ENCODE measurements around the gene GATA3.

The GATA3 gene

DNA sequence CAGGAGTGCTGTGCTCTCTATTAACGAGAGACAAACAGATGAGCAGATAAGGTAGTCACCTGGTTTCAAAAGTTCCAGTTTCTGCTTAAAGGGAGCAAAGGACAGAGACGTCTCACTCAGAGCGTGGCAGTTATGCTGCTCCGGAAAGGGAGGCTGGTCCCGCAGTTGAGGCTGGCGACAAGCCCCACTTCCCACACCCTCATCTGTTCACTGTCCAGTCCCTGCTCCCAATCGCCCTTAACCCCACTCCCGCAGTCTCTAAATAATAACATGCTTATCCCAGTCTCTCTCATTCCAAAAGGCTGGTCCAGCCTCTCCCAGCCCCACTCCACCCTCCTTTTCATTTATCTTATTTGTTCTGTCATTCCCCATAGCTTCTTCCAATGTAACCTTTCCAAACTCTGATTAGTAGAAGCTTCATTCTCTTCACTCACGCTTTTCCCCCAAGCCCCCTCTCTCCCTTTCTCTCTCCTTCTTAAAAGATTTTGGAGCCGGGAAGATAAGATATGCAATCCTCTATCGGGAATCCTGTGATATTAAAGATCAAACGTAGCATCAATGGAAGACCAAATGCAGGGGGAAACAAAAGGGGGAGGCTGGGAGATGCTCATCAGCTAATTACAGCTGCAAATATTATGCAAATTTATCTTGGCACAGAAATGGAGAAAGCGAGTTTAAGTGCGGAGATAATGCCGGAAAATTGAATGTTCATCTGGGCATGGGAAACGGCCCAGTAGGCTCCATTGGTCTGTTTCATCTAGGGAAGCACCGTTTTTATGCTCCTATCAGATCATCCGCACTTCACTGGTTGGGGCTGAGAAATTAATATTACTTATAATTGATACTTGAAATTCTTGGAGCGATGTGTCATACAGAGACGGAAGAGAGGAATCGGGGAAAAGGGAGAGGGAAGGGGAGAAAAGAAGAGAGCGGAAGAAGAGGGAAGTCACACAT, 16.3 kb upstream of the GATA3 start:
- DNase-seq: no peak

DNA sequence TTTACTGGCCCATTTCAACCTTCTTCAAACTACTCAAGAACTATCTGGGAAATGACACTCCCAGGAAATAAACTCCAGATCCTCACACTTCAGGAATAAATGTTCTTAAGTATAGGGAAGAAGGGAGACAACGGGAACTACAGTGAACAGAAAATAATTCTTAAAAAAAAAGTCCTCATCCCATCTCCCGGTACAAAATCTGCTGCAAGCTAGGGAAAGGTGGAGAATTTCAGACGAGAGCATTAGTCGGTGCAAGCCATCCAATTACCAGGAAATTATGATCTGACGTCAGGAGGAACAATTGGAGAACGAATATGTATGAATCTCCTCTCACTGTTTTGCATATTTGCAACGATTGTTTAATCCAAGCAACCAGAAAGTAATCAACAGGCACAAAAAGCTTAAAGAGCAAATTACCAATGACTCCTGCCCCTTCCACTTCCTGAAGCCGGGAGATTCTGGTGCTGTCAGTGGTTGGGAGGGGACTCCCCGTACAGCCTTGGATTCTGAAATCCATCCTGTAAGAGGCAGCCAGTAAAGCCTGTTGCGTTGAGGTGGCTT, 15.1 kb upstream of the GATA3 start:
- DNase-seq: no peak

DNA sequence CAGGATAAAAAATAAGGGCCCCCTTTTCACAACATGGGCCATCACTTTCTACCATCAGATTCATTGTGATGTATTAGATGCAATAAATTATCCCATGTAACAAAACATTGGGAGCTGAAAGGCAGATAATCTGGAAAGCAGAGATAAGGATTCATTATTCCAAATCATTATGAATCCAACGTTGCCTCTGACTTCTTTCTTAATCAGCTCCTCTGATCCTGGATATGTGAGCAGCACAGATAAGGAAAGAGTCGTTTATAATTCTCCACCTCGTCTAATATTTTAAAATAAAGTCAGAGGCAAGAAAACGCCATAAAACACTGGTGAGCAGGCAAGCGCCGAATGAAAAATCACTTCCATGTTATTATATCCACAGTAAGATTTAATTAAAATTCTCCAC, 13.8 kb upstream of the GATA3 start:
- DNase-seq: no peak

DNA sequence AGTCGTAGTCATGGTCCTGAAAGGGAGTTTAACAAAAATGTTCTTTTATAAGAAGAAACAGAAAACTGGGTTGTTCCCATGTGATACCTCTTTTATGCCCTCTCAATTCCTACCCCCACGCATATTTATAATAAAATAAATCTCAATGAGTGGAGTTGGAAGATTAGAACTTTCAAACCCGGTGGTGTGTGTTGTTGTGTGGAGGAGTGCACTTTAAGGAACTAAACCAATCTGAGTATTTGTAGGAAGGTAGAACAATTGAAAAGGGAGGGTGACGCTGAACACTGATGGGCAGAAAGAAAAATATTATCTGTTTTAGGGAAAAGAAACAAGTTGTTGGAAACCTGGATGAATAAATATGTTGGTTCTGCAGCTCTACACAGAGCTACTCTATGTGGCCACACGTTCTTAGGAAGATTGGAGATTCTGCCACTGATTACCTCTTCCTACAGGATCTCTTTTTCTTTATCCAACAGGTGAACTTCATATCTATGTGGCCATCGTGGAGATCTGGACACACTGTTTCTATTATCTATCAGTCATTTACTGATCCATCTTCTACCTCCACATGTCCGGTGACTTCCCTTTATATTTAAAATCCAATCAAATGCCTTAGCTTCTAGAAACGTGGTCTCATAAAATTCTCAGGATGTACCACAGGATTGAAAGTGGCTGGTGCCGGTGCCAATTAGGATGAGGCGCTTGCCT, 13.1 kb upstream of the GATA3 start:
- DNase-seq: no peak

DNA sequence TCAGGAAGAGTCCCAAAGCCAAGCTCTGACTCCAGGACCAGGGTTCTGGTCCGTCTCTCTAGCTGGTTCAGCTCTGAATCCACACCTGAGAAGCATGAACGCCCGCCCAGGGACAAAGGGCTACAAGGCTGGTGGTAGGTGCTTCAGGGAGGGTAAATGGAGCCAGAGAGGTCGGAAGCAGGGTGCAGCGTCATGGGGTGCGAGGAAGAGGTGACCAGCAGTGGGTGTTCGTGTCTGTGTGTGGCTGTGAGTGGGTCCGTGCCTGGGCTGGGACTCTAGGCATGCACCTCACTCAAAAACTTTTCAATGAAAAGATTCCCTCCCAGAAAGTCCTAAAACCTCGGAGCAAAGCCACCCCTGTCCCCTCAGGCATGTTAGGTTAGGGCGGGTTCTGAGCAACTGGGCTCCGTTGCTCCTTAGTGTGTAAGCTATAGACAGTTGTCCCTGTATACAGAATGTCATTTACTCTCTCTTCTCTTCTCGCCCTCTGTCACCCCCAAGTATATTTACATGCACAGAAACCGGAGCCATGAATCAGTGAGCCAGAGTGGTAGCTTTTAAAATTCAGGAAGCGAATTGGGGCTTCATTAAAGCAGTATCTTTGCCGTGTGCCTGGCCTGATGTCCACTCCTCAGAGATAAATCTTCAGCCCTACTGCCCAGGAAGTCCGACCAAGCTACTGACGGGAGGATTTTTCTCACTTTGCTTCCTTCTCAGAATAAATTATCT, 12.3 kb upstream of the GATA3 start:
- DNase-seq: no peak

DNA sequence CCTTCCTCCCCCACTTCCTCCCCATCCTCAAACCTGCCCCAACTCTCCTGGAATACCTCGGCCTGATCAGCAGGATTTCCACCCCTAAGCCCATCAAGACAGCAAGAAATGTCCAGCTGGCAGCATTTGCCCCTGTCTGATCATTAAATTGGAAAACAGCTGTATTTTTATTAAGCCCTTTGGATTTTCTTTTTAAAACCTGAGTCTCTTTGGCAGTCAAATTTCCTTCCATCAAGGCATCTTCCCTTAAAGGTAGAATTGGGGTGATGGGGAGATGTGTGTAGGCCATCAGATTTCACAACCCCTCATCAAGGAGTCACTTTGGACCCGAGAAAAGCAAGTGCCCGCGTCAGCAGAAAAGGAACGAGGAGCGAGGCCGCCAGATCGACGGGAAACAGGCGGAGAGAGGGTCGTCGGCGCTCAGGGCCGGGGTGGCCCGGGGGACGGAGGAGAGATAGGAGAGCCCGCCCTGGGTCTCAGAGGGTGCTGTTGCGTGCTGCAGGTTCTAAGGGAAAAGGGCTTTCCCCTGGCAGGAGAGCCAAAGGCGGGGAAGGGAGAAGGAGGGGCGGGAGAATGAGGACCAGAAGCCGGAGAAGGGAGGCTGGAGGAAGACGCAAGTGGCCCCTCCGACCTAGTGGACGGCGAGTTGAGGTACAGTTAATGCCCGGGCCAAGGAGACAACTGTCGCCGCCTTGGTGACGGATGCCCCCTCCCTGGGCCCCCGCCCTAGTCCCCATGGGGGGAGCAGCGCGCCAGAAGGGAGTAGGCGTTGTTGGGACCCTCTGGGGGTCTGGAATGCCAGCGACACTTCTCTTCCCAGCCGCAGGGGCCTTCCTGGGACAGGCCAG, 11.5 kb upstream of the GATA3 start:
- DNase-seq: no peak

DNA sequence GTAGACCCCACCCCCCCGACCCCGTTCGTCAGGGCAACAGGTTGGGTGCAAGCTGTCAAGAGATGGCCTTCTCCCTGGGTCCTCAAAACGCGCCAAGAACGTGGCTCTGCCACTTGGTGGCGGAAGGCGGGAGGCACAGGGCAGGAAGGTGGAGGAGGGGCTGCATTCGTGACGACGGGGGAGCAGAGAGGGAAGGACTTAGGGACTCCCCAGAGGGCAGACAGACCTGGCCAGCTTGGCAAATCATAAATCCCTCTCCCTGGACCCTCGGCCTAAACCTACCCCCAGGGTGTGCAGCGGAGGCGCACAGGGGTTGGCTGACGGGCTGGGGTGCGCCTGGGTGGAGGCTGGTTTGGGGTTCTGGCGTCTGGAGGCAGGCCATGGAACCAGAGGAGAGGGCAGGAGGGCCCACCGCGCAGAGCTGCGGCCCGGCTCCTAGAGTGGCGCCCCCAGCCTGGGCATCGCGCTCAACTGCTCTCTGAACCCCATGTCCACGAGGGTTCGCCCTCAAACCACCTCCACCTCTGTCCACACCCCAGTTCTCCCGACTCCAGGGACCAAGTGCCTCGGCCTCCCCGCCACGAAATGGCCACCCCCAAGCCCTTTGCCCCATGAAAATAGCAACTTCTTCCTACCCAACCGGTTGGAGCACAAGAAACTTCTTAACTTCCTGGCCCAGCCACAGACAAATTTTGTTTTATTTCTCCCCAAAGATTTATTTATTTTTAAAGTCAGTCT, 10.8 kb upstream of the GATA3 start:
- no peak for DNase-seq

DNA sequence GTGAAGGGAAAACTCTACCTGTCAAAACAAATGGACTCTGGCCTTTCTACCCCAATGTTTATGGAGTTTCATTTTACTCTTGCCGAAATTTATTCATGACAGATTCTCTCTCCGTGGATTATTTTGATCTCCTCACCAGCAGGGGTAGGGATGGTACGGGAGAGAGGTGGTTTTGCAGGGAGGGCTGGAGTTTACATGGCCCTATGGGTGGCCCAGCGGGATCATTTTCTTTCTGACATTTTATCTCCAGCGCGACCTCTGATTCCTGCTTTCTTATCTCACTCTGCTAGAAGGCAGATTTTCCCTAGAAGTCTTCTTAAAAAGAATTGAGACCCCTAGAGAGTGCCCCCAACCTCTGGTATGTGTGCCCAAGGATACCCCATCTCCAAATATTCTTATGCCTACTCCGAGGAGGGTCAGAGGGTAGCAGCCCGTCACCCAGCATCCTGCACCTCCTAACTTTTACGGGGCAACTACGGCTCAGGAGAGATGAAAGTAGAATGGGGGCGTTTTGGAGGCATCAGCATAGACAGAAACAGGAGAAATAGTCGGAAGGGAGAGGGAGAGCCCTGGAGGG, 10.1 kb upstream of the GATA3 start:
- DNase-seq: no peak

DNA sequence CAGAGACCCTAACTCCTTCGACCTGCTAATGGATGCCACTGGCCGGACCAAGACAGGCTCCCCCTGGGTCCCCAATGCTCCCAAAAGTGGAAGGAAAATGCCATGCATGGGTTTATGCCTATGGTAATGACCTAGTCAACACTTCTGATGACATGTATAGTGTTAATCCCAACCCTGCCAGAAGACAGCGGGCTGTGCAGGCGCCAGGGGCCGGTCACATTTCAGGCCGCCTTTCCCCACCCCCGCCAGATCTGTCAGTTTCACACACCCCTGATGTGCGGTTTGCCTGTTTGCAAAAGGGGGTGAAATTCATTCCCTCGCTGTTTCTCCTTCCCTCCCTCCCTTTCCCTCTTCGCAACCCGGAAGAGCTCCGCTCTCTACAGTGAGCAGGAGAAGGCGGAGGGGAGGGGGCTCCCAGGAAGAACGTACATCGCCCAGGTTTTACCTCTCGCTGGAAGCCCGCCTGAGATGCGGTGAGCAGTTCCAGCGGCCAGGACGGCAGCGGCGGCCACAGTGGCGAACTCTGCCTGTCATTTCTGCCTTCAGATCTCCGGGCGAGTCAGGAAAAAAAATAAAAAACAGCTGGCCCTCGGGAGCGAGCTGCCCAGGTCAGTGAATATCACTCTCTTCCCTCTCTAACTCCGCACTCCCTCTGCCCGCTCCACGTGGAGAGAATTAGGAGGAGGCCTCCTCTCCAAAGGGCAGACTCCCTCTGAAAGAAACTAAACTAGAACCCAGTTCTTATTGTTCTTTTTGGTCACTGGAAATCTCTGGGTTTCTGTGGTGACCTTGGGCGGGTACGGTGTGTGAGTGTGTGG, 9.4 kb upstream of the GATA3 start:
- no peak for DNase-seq

DNA sequence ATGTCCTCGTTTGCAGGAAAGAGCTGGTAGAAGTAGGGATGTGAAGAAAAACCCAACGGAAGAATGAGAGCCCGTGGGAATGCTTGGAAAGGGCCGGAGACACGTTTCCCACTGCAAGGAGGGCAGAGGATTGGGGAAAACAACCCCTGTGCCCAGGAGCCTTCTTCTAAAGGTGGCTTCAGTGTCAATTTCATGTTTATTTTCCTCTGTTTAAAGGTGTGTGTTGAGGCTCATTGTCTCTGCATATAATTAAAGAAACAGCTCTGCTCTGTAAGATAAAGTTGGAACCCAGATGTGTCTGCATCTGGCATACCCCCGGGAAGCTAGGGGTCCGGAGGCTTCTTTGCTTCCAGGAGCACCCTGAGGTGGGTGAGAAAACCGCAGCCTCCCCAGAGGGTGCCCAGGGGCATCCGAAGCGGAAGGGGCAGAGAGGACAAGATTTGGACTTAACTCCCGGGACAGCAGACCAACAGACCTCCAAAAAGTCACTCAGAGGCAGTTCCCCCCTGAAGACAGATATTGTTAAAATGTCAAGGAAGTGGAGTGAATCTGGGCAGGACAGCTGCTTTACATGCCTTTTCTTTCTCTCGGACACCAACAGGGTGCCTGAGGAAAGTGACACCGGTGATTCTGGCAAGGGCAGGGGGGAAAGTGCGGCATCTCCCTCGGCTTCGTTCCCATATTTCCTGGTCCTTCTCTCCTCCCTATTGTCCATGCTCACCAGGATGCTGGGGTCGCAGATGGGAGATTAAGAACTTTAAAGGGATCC, 8.6 kb upstream of the GATA3 start:
- DNase-seq: no peak

DNA sequence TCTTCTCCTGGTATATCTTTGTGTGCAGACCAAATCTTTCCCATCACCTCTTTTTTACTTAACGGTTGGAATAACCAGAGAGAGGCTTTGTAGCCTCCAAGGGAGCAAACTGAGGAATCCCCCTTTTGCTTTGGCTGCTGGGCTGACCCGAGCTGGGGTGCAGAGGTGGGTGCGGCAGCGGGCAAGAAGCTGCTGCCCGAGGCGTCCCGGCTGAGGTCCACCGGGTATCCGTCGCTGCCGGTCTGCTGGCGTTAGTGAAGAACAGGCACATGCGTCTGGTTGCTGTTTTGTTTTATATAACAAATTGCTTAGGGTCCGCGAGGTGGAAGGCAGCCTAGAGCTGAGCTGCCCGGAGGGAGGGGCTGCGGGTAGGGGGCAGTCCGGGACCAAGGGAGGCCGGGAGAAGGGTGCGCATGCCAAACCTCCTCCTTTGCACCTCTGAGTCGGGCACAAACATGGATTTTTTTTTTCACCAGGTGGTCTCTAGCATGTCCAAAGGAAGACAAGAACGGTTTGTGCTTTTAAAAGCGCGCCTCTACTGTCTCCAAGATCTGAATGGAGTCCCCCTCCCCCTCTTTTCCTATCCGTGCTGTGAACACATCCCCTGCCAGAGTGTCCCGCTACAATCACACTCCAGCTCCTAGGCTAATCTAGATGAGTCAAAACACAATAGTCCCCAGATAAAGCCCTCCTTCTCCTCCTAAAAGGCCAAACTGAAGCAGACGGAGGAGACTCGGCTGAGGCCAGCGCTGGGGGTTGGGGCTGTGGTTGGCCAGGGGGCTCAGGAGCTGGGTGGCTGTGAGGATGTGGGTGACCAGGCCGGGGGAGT, 6.8 kb upstream of the GATA3 start:
- DNase-seq: no peak

DNA sequence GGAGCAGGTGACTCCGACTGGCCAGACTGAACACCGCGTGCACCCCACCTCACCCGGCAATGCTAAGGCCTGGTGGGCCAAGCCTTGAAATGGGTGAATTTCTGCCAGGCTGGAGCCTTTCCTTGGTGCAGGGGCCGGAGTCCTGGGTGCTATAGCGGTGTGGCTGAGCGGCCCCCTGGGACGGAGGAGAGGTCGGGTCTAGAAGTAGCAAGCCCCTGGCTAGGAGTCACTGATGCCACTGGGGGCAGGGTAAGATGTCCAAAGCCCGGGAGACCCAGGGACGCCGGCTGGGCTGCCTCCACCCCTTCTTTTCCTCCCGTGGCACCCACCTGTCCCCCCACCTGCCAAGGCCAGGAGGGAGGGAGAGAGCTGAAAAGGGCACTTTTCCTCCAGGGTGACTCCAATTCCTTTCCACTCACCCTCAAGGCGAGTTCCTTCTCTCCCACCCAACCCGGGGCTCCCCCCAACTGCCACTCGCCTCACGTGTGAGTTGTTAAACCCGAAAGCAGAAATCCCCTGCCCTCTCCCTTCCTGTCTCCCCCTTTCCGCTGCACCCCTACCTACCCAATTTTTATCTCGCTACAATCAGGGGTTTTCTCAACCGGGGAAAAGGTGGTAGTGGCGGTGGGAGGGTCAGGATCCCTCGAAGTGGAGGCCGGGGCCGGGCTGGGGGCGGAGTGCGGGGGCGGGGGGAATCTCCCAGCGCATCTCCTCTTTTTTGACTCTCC, 6.0 kb upstream of the GATA3 start:
- DNase-seq: peak; percentile 61 to 72

DNA sequence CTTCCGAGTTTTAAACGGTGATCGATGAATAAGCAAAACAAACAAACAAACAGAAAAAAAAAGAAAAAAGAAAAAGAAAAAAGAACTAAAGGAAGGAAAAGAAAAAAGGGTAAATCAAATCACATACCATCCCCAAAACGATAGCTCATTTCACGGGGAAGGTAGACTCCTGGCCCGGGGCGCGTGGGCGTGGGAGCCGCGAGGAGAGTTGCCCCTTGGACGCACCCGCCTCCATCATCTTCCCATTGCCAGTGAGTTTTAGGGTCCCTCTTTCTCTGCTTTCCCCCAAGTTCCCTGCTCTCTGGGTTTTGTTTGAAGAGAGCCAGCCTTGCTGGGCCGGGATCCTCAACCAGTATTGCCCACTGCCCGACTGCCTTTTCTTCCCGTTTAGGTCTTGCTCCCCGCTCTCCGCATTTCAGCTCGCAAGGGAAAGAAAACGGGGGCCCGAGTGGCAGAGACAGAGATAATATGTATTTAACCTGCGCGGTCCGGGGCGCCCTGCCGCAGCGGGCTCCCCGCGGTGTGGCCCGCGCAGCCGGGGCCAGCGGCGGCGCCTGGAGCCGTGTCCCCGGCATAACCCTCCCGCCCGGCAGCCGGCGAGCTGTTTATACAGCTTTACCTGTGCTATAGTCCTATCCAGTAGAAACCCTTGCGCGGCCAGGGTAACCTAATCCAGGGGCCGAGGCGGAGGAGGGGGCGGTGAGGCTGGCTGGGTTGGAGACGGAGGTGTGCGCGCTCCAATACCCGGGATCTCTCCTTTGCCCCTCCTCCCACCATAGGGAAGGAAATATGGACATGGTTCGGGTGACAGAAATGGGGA, 5.2 kb upstream of the GATA3 start:
- no peak for DNase-seq

DNA sequence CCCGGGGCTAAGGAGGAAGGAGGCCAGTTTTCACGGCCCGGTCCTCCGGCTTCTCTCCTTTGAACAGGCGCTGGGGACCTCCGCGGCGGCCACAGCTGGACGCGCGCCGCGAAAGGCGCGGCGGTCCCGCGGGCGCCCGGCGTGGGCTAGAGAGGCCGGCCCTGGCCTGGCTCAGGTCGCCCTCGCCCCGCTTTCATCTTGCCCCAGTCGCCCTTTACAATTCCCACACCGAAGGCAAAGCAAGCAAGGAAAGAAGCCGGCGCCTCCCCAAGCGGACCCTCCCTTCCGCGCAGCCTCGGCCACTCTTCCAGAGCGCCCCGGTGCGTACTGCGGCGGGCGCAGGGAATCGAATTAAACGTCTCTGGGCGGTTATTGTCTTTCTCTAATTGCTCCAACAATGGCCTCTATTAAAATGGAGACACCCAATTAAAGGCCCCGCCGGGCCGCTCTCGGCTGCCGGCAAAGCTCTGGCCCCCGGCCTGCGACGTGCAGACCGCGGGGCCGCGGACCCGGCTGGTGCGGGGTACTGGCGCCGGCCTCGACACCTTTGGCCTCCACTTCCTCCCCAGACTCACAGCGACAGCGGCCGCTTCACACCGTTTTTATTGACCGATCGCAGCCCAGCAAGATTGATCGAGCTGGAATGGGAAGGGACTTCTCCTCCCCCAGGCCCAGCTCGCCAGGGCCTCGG, 4.5 kb upstream of the GATA3 start:
- no peak for DNase-seq

DNA sequence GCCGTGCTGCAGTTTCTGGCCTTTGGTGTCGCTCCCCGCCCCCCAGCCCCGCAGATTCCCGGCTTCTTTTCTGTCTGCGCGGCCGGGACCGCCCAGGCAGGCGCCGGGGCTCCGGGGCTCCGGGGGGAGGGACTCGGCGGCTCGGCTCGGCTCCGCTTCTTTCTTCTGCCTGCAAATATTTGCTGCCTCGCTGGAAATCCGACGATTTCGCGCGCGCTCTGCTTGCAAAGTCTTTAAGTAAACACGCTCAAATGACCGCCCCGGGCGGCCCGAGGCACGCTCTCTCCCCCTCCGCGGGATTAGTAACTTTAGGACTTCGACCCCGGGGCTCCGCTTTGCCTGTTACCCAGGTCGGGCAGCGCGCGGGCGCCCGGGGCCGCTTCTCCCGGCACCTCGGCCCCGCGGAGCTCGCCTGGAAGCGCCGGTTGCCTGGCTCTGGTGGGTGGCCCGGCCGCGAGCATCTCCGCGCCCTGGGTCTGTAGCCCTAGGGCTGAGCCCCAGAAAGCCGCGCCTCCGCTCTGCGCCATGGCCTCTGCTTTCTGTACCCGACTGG, 3.9 kb upstream of the GATA3 start:
- no peak for DNase-seq
